ENCODE data around the gene SLC4A1.

DNA sequence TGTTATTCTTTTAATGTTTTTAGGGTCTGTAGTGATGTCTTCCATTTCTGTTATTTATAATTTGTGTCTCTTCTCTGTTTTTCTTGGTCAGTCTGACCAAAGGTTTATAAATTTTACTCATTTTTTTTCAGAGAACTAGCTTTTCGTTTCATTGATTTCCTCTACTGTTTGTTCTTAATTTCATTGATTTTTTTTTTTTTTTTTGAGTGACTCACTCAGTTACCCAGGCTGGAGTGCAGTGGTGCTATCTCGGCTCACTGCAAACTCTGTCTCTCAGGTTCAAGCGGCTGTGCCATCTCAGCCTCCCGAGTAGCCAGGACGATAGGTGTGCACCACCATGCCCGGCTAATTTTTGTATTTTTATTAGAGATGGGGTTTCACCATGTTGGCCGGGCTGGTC, 35.9 kb downstream of the SLC4A1 start:
- no peak for TF ChIP-seq POLR2A (IDR thresholded peaks at IDR 0.05)
- TF ChIP-seq, protein P1, sequence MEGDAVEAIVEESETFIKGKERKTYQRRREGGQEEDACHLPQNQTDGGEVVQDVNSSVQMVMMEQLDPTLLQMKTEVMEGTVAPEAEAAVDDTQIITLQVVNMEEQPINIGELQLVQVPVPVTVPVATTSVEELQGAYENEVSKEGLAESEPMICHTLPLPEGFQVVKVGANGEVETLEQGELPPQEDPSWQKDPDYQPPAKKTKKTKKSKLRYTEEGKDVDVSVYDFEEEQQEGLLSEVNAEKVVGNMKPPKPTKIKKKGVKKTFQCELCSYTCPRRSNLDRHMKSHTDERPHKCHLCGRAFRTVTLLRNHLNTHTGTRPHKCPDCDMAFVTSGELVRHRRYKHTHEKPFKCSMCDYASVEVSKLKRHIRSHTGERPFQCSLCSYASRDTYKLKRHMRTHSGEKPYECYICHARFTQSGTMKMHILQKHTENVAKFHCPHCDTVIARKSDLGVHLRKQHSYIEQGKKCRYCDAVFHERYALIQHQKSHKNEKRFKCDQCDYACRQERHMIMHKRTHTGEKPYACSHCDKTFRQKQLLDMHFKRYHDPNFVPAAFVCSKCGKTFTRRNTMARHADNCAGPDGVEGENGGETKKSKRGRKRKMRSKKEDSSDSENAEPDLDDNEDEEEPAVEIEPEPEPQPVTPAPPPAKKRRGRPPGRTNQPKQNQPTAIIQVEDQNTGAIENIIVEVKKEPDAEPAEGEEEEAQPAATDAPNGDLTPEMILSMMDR (IDR thresholded peaks at IDR 0.05), result no peak
- TF ChIP-seq EP300 (IDR thresholded peaks at IDR 0.05; ENCODE audit: low read depth), result no peak
- no peak for TF ChIP-seq POLR2AphosphoS5 (IDR thresholded peaks at IDR 0.05)
